Mammary epithelial cell (primary cell): ENCODE results near the gene GPC6.

ENCODE experiments used
- EZH2 ChIP-seq: IDR thresholded peaks from 2 replicates; pipeline ENCODE4 v1.6.1; 2012; ENCODE audit warnings: low read length, inconsistent platforms, borderline replicate concordance
- TF ChIP-seq, protein P1 (sequence below), 2 donors: IDR thresholded peaks in 1 of 2; conservative IDR thresholded peaks in 1 of 2; 2 replicates each; pipeline ENCODE4 v1.5.1; 2011 to 2012; ENCODE audit warnings: inconsistent platforms in 2 of 2, low read length in 2 of 2, mild to moderate bottlenecking in 2 of 2, control low read depth in 1 of 2, low read depth in 1 of 2; ENCODE audit not compliant: insufficient read depth in 1 of 2; ENCODE audit errors: extremely low read depth in 1 of 2

DNA sequence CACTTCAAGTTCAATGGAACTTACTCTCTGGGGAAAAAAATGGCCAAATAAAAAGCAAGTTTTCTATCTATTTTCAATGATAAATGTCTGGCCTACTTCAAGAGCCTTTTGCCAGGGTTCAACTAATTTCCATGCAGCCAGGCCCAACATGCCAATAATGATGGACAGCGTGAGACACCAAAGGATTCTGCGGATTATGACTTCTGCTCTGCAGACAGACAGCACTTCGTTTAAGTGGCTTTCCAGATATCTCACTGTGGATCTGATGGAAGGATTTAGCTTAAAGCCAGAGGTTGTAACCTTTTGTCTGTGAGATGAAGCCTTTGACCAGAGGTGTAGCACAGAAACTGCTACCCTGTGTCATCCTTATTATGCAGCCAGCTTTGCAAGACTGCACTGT, 638.6 kb downstream of the GPC6 start:
- TF ChIP-seq, protein P1, sequence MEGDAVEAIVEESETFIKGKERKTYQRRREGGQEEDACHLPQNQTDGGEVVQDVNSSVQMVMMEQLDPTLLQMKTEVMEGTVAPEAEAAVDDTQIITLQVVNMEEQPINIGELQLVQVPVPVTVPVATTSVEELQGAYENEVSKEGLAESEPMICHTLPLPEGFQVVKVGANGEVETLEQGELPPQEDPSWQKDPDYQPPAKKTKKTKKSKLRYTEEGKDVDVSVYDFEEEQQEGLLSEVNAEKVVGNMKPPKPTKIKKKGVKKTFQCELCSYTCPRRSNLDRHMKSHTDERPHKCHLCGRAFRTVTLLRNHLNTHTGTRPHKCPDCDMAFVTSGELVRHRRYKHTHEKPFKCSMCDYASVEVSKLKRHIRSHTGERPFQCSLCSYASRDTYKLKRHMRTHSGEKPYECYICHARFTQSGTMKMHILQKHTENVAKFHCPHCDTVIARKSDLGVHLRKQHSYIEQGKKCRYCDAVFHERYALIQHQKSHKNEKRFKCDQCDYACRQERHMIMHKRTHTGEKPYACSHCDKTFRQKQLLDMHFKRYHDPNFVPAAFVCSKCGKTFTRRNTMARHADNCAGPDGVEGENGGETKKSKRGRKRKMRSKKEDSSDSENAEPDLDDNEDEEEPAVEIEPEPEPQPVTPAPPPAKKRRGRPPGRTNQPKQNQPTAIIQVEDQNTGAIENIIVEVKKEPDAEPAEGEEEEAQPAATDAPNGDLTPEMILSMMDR (conservative IDR thresholded peaks at IDR 0.05 in 1 of 2, IDR thresholded peaks at IDR 0.05 in 1 of 2; ENCODE audit: extremely low read depth in 1 of 2, insufficient read depth in 1 of 2, low read depth in 1 of 2, low read length in 2 of 2) = no peak
- TF ChIP-seq EZH2 = no peak
